GM12878 (cell line): Measurements from ENCODE around the gene DIDO1. TPM values are rescaled to one million over a fixed set of nuclear protein-coding genes. Genes with fewer than 3 reads are reported as not detected.

Experiments used
- ATAC-seq: fragments of 200-7000 bp; cut with Tn5 transposase; 3 replicates; pipeline ENCODE4 v1.9.1; 2020; ENCODE audit warnings: mild to moderate bottlenecking, moderate library complexity
- BruUV-seq: library from RNA; stranded (reverse); fragments of 400-500 nt; replicated peaks from 2 replicates; lab custom pipeline; 2021; lab: Mats Ljungman, UMichigan
- CTCF ChIA-PET: fragments of 300-600 bp; sonication (Branson Sonifier 250); formaldehyde crosslinking; extraction: SDS; loops from one replicate; lab custom pipeline; 2021; ENCODE audit warnings: inconsistent platforms; lab: Yijun Ruan, JAX
- POLR2A ChIA-PET: fragments of 350-600 bp; formaldehyde crosslinking; extraction: SDS; loops from one replicate; lab custom pipeline; 2021; ENCODE audit warnings: inconsistent platforms; lab: Charles Lee
- RAD21 ChIA-PET: fragments of 300-600 bp; sonication (Branson Sonifier 250); formaldehyde crosslinking; loops from one replicate; lab custom pipeline; 2023; ENCODE audit warnings: antibody characterized with exemption; ENCODE audit not compliant: unreplicated experiment; lab: Charles Lee
- SMC1A ChIA-PET: fragments of 300-600 bp; sonication (Branson Sonifier 250); formaldehyde crosslinking; loops from one replicate; lab custom pipeline; 2023; ENCODE audit not compliant: unreplicated experiment, uncharacterized antibody; lab: Charles Lee
- DNase-seq: peaks from one replicate; pipeline ENCODE4 v3.0.0-alpha.2; 2011; ENCODE audit warnings: low read depth, low spot score
- FAIRE-seq: peaks from 3 replicates; lab custom pipeline; 2011; peaks lifted over from hg19 to GRCh38; lab: Jason Lieb, UNC
- H2AFZ ChIP-seq: 2 replicates; pipeline ENCODE4 v1.6.0; 2011; ENCODE audit warnings: low read depth, low read length, control low read depth; ENCODE audit not compliant: control insufficient read depth
- H3K27ac ChIP-seq: 2 replicates; pipeline ENCODE4 v1.5.1; 2011; ENCODE audit warnings: control low read depth; ENCODE audit not compliant: control insufficient read depth, insufficient read depth
- H3K27me3 ChIP-seq, 2 experiments: replicated peaks in 1 of 2; 2 replicates each; pipeline versions ENCODE4 v1.6.0 to v1.6.1; 2011; ENCODE audit warnings: low read length in 1 of 2; ENCODE audit not compliant: control insufficient read depth in 2 of 2, insufficient read depth in 2 of 2
- H3K36me3 ChIP-seq, 2 experiments: 2 replicates each; pipeline ENCODE4 v1.5.1; 2011; ENCODE audit warnings: low read length in 1 of 2; ENCODE audit not compliant: control insufficient read depth in 2 of 2, insufficient read depth in 2 of 2
- H3K4me1 ChIP-seq: 2 replicates; pipeline ENCODE4 v1.6.1; 2011; ENCODE audit warnings: mild to moderate bottlenecking, low read length, moderate library complexity, mixed read lengths; ENCODE audit not compliant: control insufficient read depth, insufficient read depth
- H3K4me2 ChIP-seq: 2 replicates; pipeline ENCODE4 v1.6.0; 2011; ENCODE audit warnings: control low read depth; ENCODE audit not compliant: control insufficient read depth, insufficient read depth
- H3K4me3 ChIP-seq: fragments of 200-600 bp; sonication (generic); 2 replicates; pipeline ENCODE4 v1.5.1; 2016
- H3K79me2 ChIP-seq: 2 replicates; pipeline ENCODE4 v1.6.0; 2011; ENCODE audit warnings: low read length; ENCODE audit not compliant: control insufficient read depth, insufficient read depth
- H3K9ac ChIP-seq: 2 replicates; pipeline ENCODE4 v1.8.0; 2011; ENCODE audit warnings: low read length, control low read depth, mixed read lengths; ENCODE audit not compliant: control insufficient read depth, insufficient read depth
- H3K9me3 ChIP-seq: replicated peaks from 3 replicates; pipeline ENCODE4 v1.5.1; 2011; ENCODE audit warnings: mild to moderate bottlenecking, low read length; ENCODE audit not compliant: control insufficient read depth, insufficient read depth
- H4K20me1 ChIP-seq: 2 replicates; pipeline ENCODE4 v1.6.0; 2011; ENCODE audit not compliant: control insufficient read depth, insufficient read depth
- CHD1 ChIP-seq: IDR thresholded peaks from 2 replicates; pipeline ENCODE4 v1.6.1; 2012; ENCODE audit warnings: low read depth, low read length, improper control_type of control experiment
- HCFC1 ChIP-seq: fragments of 150-350 bp; IDR thresholded peaks from 2 replicates; pipeline ENCODE4 v1.6.1; 2014; ENCODE audit warnings: low read length
- IRF4 ChIP-seq: IDR thresholded peaks from 2 replicates; pipeline ENCODE4 v1.6.1; 2011; ENCODE audit warnings: low read depth, low read length
- JUND ChIP-seq: IDR thresholded peaks from 2 replicates; pipeline ENCODE4 v1.6.1; 2012; ENCODE audit warnings: low read depth, mild to moderate bottlenecking, low read length, improper control_type of control experiment, moderate library complexity
- MYB ChIP-seq: fragments of 150-350 bp; IDR thresholded peaks from 2 replicates; pipeline ENCODE4 v1.6.1; 2014; ENCODE audit warnings: mild to moderate bottlenecking, low read depth, low read length, borderline replicate concordance
- POLR2A ChIP-seq: IDR thresholded peaks from 2 replicates; pipeline ENCODE4 v1.6.1; 2011; ENCODE audit warnings: low read depth, mild to moderate bottlenecking, low read length
- SIX5 ChIP-seq: IDR thresholded peaks from 2 replicates; pipeline ENCODE4 v1.6.1; 2011; ENCODE audit warnings: mild to moderate bottlenecking, low read depth, low read length, moderate library complexity; ENCODE audit not compliant: severe bottlenecking
- SREBF1 ChIP-seq: IDR thresholded peaks from 2 replicates; pipeline ENCODE4 v1.6.1; 2012; ENCODE audit warnings: mild to moderate bottlenecking, low read length
- YBX1 ChIP-seq: fragments of 450-650 bp; IDR thresholded peaks from 2 replicates; pipeline ENCODE4 v1.6.1; 2016; ENCODE audit warnings: antibody characterized with exemption
- ZNF24 ChIP-seq: fragments of 450-650 bp; IDR thresholded peaks from 2 replicates; pipeline ENCODE4 v1.6.1; 2017; ENCODE audit warnings: antibody characterized with exemption, mild to moderate bottlenecking
- WGBS: methylation state at CpG from one replicate; pipeline ENCODE4 v1.1.6; 2016; ENCODE audit warnings: low lambda C conversion rate; ENCODE audit not compliant: insufficient replicate concordance, insufficient coverage; ENCODE audit errors: missing lambda C conversion rate; 5-methylcytosine and 5-hydroxymethylcytosine counted together
- in situ Hi-C: fragments of 300-500 bp; cut with MboI; formaldehyde crosslinking; loops from 9 replicates; pipeline ENCODE4 v1.14.3; 2018; ENCODE audit warnings: mixed read lengths
- intact Hi-C: fragments of 100-400 bp; cut with micrococcal nuclease; formaldehyde crosslinking; loops from one replicate; pipeline ENCODE4 v1.14.2; 2022; ENCODE audit not compliant: unreplicated experiment
- polyA plus RNA-seq, 11 experiments: library from polyadenylated mRNA; depleted of rRNA in 4 of 11; unstranded in 6 of 11; stranded (reverse) in 5 of 11; fragments of >200 nt; fragmentation: Nextera tagmentation in 4 of 11; fragmentation: Illumina TruSeq in 1 of 11; extraction: Ambion mirVana in 4 of 11; extraction: Trizol in 1 of 11; gene quantifications; 1 replicate in 1 of 11; 2 replicates in 10 of 11; pipeline versions ENCODE4 v1.2.1 to v1.2.3, GENCODE V29; 2011 to 2016; ENCODE audit warnings: inconsistent platforms in 2 of 11, missing spikeins in 2 of 11, low read depth in 1 of 11
- total RNA-seq, 4 experiments: library from RNA; depleted of rRNA in 3 of 4; stranded (reverse); fragments of >200 nt in 3 of 4; fragmentation: Illumina TruSeq in 1 of 4; extraction: Trizol in 1 of 4; gene quantifications; 2 replicates each; pipeline versions ENCODE4 v1.2.1 to v1.2.3, GENCODE V29; 2013 to 2021
- TF ChIP-seq, protein P1 (sequence below): IDR thresholded peaks from 2 replicates; pipeline ENCODE4 v1.6.1; 2012; ENCODE audit warnings: low read depth, low read length, improper control_type of control experiment

The DIDO1 gene
- total and polyA plus RNA-seq, 10 of the 15 experiments (the other 5 are each of a cell fraction or from before 2014, with no cell fraction given), result 5.5 to 56.4 (median 38.4) TPM

DNA sequence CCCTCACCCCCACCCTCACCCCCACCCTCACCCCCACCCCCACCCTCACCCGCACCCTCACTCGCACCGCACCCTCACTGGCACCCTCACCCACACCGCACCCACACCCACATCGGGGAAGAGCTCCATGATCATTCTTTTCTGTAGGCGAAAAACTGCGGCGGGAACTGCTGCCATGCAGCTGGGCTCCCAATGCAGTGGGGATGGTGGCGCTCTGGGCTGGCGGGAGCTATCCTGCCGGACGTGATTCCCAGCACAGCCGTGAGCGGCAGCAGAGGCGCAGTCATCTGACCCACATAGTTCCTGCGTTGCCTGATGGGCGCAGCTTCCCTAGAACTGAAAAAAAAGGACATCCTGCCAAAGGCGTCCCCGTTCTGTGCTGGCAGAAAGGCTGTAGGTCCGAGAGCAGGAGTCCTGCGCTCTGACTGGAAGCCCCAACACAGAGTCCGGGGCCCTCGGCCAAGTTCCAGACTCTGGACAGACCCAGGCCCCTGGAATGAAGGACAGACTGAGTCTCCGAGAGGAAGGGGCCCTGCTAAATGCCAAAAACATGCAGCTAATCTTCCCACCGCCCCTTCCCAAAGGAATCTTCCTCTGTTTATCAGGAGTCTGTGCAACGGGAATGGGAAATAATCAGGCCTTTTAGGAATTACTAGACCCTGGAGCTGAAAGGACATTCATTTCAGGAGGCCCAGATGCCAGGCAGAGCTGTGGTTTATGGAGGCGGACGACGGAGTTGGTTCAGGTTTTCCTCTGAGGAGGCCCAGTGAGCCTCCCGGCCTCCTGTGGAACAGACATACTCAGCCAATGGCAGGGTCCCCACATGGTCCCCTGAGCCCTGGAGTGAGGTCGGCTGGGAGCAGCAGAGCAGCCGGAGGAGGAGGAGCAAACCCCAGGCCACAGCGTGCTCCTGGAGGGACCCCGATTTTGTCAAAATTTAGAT lies 50.6 kb downstream of the DIDO1 start:
- ChIA-PET CTCF (interaction anchor here (1.1 to 1.3 kb wide), 2 partner anchors 95 to 133 kb away, joined by 4 read pairs; no protein-coding TSS in a partner anchor), POLR2A (no interaction called here), SMC1A (no interaction called here), RAD21 (interaction anchor here (1.0 kb wide), 1 partner anchor 26 kb away, joined by 3 read pairs; no protein-coding TSS in a partner anchor)
- Histone ChIP-seq H3K27ac (no peak overlapping the region), H3K4me3 (no peak overlapping the region), H3K9ac (no peak overlapping the region), H3K4me2 (no peak overlapping the region), H4K20me1 (no peaks in the 10 kb centered on the region), H3K27me3 (no peaks in the 10 kb centered on the region; a peak in 1 of 4 replicates), H2AFZ (no peak overlapping the region), H3K9me3 (no peaks in the 10 kb centered on the region), H3K79me2 (no peaks in the 10 kb centered on the region), H3K4me1 (no peaks in the 10 kb centered on the region), H3K36me3 (no peaks in the 10 kb centered on the region)
- ATAC-seq, result no peak; the same call in 1 of the 3 replicates
- TF ChIP-seq POLR2A, result no peak
- no peak for TF ChIP-seq YBX1
- no peak for TF ChIP-seq MYB
- no peak for TF ChIP-seq HCFC1
- TF ChIP-seq ZNF24, result no peak
- TF ChIP-seq IRF4, result no peak
- no peak for TF ChIP-seq SREBF1
- TF ChIP-seq SIX5, result no peak
- no peak for TF ChIP-seq CHD1
- TF ChIP-seq, protein P1, sequence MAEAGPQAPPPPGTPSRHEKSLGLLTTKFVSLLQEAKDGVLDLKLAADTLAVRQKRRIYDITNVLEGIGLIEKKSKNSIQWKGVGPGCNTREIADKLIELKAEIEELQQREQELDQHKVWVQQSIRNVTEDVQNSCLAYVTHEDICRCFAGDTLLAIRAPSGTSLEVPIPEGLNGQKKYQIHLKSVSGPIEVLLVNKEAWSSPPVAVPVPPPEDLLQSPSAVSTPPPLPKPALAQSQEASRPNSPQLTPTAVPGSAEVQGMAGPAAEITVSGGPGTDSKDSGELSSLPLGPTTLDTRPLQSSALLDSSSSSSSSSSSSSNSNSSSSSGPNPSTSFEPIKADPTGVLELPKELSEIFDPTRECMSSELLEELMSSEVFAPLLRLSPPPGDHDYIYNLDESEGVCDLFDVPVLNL, result no peak
- TF ChIP-seq JUND, result no peak
- DNase-seq, result no peak
- FAIRE-seq, result no peak
- BruUV-seq, result no TSS peak
- 72% methylated on average over 32 of the region's 34 CpGs for WGBS
- in situ Hi-C loops, result no loop called here
- intact Hi-C loops, result no loop called here
